Coronary artery (tissue), 2 donors: ENCODE measurements around the gene ATP8B1.

ENCODE experiments used
- DNase-seq: peaks from one replicate; pipeline ENCODE4 v3.0.0-alpha.2; 2017; ENCODE audit warnings: low spot score
- H3K27ac ChIP-seq, 2 donors: fragments of 200-600 bp; sonication (generic); one replicate each; pipeline ENCODE4 v1.5.1; 2016 to 2019
- H3K4me3 ChIP-seq: fragments of 200-600 bp; sonication (generic); 2 replicates; pipeline ENCODE4 v1.5.1; 2016; ENCODE audit warnings: mild to moderate bottlenecking, moderate library complexity
- CTCF ChIP-seq: fragments of 200-600 bp; sonication (generic); IDR thresholded peaks from one replicate; pipeline ENCODE4 v1.5.1; 2019; ENCODE audit warnings: antibody characterized with exemption

ATP8B1 gene

GRCh38 chr18:57709335-57709734 lies 93.8 kb downstream of the ATP8B1 start:
- TF ChIP-seq CTCF: no peak
- Histone ChIP-seq H3K4me3 (no peak overlapping the region), H3K27ac (no peak overlapping the region)
- no peak for DNase-seq

GRCh38 chr18:57708288-57708687 lies 94.8 kb downstream of the ATP8B1 start:
- H3K4me3 ChIP-seq: no peak overlapping the region
- no peak for TF ChIP-seq CTCF

GRCh38 chr18:57705832-57706595 lies 97.1 kb downstream of the ATP8B1 start:
- DNase-seq: no peak
- H3K4me3 ChIP-seq: no peak overlapping the region
- no peak for TF ChIP-seq CTCF
- H3K27ac ChIP-seq: no peak overlapping the region

More at GRCh38 chr18:57708288-57708687, 94.8 kb downstream of the ATP8B1 start:
- no peak for DNase-seq
- H3K27ac ChIP-seq: no peak overlapping the region

GRCh38 chr18:57705011-57705410 lies 98.1 kb downstream of the ATP8B1 start:
- no peak for TF ChIP-seq CTCF
- H3K27ac ChIP-seq: no peak overlapping the region
- no peak for DNase-seq
- H3K4me3 ChIP-seq: no peak overlapping the region

GRCh38 chr18:57698571-57699276 lies 104.4 kb downstream of the ATP8B1 start:
- H3K27ac ChIP-seq: peak overlapping the region; percentile 48 to 72
- H3K4me3 ChIP-seq: no peak overlapping the region

GRCh38 chr18:57697426-57697825 lies 105.7 kb downstream of the ATP8B1 start:
- DNase-seq: no peak
- no peak for TF ChIP-seq CTCF
- no peak overlapping the region for H3K4me3 ChIP-seq
- no peak overlapping the region for H3K27ac ChIP-seq

More at GRCh38 chr18:57698571-57699276, 104.4 kb downstream of the ATP8B1 start:
- DNase-seq: no peak
- TF ChIP-seq CTCF: no peak

GRCh38 chr18:57696271-57696670 lies 106.8 kb downstream of the ATP8B1 start:
- no peak overlapping the region for H3K27ac ChIP-seq
- no peak for DNase-seq
- TF ChIP-seq CTCF: no peak
- no peak overlapping the region for H3K4me3 ChIP-seq
